ENCODE results near the gene POLE4. TPM values are rescaled to one million over a fixed set of nuclear protein-coding genes. Genes with fewer than 3 reads are reported as not detected.

The POLE4 gene
- total RNA-seq, 1 experiment from 2014 or later, result 25.6 TPM

DNA sequence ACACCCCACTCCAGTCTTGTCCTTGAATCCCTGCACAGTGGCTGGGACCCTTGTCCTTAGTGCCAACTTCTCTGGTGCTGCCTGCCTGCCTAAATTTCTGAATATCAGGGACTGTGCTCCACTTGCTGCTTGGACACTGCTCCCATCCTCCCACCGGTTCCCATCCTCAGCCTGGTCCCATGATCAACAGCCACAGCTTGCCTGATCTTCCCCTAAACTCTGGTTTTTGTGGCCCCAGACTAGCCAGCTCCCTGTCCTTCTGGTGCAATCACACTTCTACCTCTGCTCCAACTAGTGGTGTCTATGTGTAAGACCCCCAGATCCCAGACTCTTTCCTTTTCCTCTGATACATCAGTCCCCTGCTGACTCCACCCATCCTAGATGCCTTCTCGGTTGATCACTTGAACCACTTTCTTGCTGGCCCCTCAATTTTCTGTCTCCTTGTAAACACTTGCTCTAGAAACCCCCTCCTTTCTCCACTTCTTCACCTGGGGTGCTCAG is 37.2 kb upstream of the POLE4 start (continued):
- no peak for TF ChIP-seq YY1 (IDR thresholded peaks at IDR 0.05; ENCODE audit: extremely low read depth, insufficient replicate concordance, low read depth, low read length)
- no peak for TF ChIP-seq SP1 (IDR thresholded peaks at IDR 0.05; ENCODE audit: low read depth)
- no peak for TF ChIP-seq EGR1 (IDR thresholded peaks at IDR 0.05; ENCODE audit: low read depth)

DNA sequence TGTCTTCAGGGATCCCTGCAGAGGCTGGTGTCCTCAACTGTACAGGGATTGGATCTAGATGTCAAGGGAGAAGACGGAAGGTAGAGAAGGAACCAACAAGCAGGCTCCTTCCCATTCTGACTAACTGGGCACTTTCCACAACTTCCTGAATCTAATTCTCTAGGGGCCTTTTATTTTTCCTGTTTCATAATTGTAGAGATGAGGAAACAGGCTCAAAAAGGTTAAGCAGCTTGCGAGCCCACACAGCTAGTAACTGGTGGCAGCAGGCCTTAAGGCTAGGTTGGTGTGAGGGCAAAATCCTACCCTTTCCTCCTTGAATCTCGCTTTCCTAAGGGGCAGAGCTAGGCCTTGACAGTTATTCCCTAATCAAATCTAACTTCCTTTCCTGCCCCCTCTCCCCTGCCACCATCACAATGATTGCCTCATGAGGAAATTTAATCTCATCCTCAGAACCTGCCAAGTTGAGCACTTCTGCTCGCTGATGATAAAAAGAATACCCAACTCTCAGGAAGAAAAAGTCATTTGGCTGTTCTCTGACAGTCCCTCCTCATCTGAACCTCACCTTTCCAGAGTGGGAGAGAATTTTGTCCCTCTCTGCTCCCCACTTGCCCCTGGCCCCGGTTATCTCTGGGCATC is 35.7 kb upstream of the POLE4 start:
- Histone ChIP-seq H3K4me1 (ENCODE audit: control insufficient read depth in 1 of 2, insufficient read depth in 2 of 2, low read length in 2 of 2) (peaks cover 0 to 4% of the 10 kb centered on the region in 2 experiments; a peak in 1 of 4 replicates), H3K27me3 (ENCODE audit: insufficient read depth, low read length) (no peaks in the 10 kb centered on the region), H3K9me3 (ENCODE audit: control insufficient read depth in 1 of 2, insufficient read depth in 1 of 2, low read depth in 1 of 2, low read length in 2 of 2) (no peaks in the 10 kb centered on the region), H4K20me1 (ENCODE audit: insufficient read depth) (no peaks in the 10 kb centered on the region), H3K9me2 (ENCODE audit: insufficient read depth) (no peaks in the 10 kb centered on the region), H3K4me3 (replicated peaks in 1 of 2; ENCODE audit: low read depth in 1 of 2, low read length in 2 of 2) (no peak overlapping the region), H3K4me2 (ENCODE audit: low read length) (no peak overlapping the region), H3K9ac (ENCODE audit: low read length) (no peak overlapping the region), H3K36me3 (ENCODE audit: control insufficient read depth in 1 of 2, insufficient read depth in 2 of 2, low read length in 2 of 2) (no peaks in the 10 kb centered on the region), H2AFZ (ENCODE audit: low read depth, low read length, poor library complexity, severe bottlenecking) (no peak overlapping the region), H3K27ac (ENCODE audit: low read depth, low read length) (no peak overlapping the region), H3K79me2 (ENCODE audit: insufficient read depth, low read length) (no peaks in the 10 kb centered on the region)
- no peak for TF ChIP-seq POLR2AphosphoS5 (IDR thresholded peaks at IDR 0.05; ENCODE audit: low read depth, low read length)
- ChIA-PET CTCF (no interaction called here), POLR2A (interaction anchor here (0.6 kb wide), 1 partner anchor 215 kb away, joined by 4 read pairs; no protein-coding TSS in a partner anchor), RAD21 (ENCODE audit: low non-redundant PET in 1 of 2, low total read pairs in 2 of 2, uncharacterized antibody in 2 of 2, unreplicated experiment in 2 of 2) (no interaction called here)
- ATAC-seq, result no peak
- intact Hi-C loops (cut with micrococcal nuclease), result loop anchor here (5.0 kb wide), 1 partner anchor 685 kb away; no protein-coding TSS in a partner anchor
- no TSS peak for BruUV-seq (replicated peaks)
- no peak for DNase-seq (ENCODE audit: low read depth, low spot score)

DNA sequence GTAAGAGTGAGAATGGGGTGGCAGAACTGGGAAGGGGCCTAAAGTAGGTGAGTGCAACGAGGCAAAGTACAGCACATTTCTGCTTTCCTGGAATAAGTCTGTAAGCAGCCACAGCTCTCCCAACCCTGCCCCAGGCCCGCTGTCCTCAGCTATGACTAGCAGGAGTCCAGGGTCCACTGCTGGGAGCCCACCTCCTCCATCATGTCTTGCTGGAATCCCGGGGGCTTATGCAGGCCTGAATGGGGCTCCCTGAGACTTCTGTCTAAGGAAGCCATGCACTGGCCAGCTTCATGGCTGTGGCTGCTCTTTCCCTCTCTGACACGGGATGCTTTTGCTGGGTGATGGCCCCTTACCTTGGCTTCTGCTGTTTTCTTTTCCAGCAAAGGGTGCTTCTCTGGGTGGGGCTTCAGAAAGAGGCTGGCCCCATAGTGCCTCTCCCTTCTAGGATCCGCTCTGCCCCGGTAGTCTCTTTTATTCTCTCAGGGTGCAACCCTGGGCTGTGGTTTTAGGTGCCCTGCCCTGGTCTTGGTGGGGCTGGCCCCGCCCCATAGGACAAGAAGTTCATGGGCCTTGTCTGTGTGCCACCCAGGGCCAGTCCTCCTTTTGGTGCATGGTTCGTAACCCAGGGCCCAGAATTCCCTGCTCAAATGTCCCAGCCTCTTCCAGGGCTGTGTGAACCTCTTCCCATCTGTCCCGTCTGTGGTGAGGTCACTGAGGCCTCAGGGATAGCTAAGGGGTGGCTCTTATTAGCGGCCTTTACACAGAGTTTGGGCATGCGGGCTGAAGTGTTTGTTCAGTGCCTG is 33.8 kb upstream of the POLE4 start:
- ChIA-PET CTCF (no interaction called here), RAD21 (ENCODE audit: low non-redundant PET in 1 of 2, low total read pairs in 2 of 2, uncharacterized antibody in 2 of 2, unreplicated experiment in 2 of 2) (no interaction called here), POLR2A (no interaction called here)
- no peak for ATAC-seq
- Histone ChIP-seq H3K9ac (ENCODE audit: low read length) (no peak overlapping the region), H3K79me2 (ENCODE audit: insufficient read depth, low read length) (no peaks in the 10 kb centered on the region), H3K27ac (ENCODE audit: low read depth, low read length) (no peak overlapping the region), H3K9me3 (ENCODE audit: control insufficient read depth in 1 of 2, insufficient read depth in 1 of 2, low read depth in 1 of 2, low read length in 2 of 2) (no peaks in the 10 kb centered on the region), H3K9me2 (ENCODE audit: insufficient read depth) (no peaks in the 10 kb centered on the region), H3K4me1 (ENCODE audit: control insufficient read depth in 1 of 2, insufficient read depth in 2 of 2, low read length in 2 of 2) (peaks cover 0 to 4% of the 10 kb centered on the region in 2 experiments; a peak in 1 of 4 replicates), H4K20me1 (ENCODE audit: insufficient read depth) (no peaks in the 10 kb centered on the region), H3K4me3 (replicated peaks in 1 of 2; ENCODE audit: low read depth in 1 of 2, low read length in 2 of 2) (no peak overlapping the region), H3K4me2 (ENCODE audit: low read length) (no peak overlapping the region), H3K36me3 (ENCODE audit: control insufficient read depth in 1 of 2, insufficient read depth in 2 of 2, low read length in 2 of 2) (no peaks in the 10 kb centered on the region), H3K27me3 (ENCODE audit: insufficient read depth, low read length) (0 out of 2 replicates have a peak, but pooled peaks cover 3% of the 10 kb centered on the region), H2AFZ (ENCODE audit: low read depth, low read length, poor library complexity, severe bottlenecking) (no peak overlapping the region)
- DNase-seq (ENCODE audit: low read depth, low spot score), result no peak
- intact Hi-C loops (cut with micrococcal nuclease), result loop anchor here (5.0 kb wide), 1 partner anchor 683 kb away; no protein-coding TSS in a partner anchor
- BruUV-seq (replicated peaks), result no TSS peak
- TF ChIP-seq SIN3A (IDR thresholded peaks at IDR 0.05; ENCODE audit: low read depth) (no peak), POLR2A (IDR thresholded peaks at IDR 0.05; ENCODE audit: borderline replicate concordance, extremely low read depth, insufficient read depth, insufficient read length) (no peak), ELF1 (IDR thresholded peaks at IDR 0.05; ENCODE audit: borderline replicate concordance, low read depth) (no peak), CEBPB (IDR thresholded peaks at IDR 0.05; ENCODE audit: low read depth) (no peak), SRF (IDR thresholded peaks at IDR 0.05; ENCODE audit: low read depth) (no peak), ZFX (IDR thresholded peaks at IDR 0.05) (no peak), EZH2 (IDR thresholded peaks at IDR 0.05) (no peak), EZH2phosphoT487 (IDR thresholded peaks at IDR 0.05; ENCODE audit: borderline replicate concordance) (no peak)
- TF ChIP-seq, protein P1, sequence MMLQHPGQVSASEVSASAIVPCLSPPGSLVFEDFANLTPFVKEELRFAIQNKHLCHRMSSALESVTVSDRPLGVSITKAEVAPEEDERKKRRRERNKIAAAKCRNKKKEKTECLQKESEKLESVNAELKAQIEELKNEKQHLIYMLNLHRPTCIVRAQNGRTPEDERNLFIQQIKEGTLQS (IDR thresholded peaks at IDR 0.05), result no peak
- TF ChIP-seq, protein P2, sequence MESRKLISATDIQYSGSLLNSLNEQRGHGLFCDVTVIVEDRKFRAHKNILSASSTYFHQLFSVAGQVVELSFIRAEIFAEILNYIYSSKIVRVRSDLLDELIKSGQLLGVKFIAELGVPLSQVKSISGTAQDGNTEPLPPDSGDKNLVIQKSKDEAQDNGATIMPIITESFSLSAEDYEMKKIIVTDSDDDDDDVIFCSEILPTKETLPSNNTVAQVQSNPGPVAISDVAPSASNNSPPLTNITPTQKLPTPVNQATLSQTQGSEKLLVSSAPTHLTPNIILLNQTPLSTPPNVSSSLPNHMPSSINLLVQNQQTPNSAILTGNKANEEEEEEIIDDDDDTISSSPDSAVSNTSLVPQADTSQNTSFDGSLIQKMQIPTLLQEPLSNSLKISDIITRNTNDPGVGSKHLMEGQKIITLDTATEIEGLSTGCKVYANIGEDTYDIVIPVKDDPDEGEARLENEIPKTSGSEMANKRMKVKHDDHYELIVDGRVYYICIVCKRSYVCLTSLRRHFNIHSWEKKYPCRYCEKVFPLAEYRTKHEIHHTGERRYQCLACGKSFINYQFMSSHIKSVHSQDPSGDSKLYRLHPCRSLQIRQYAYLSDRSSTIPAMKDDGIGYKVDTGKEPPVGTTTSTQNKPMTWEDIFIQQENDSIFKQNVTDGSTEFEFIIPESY (IDR thresholded peaks at IDR 0.05; ENCODE audit: extremely low read depth, insufficient replicate concordance, low read length), result no peak
- TF ChIP-seq, protein P3, sequence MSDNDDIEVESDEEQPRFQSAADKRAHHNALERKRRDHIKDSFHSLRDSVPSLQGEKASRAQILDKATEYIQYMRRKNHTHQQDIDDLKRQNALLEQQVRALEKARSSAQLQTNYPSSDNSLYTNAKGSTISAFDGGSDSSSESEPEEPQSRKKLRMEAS (IDR thresholded peaks at IDR 0.05), result no peak
